Activated CD4-positive, alpha-beta T cell treated with anti-CD3 and anti-CD28 coated beads, Interleukin-2, amount 50 U/mL, for 16 hours (primary cell): Measurements from ENCODE around the gene FBLN1.
A peak's percentile ranks its signal among the peaks of the same experiment; 100 is the strongest.

Experiments
- DNase-seq: peaks from one replicate; pipeline ENCODE4 v3.0.0-alpha.2; 2020

The FBLN1 gene

GRCh38 chr22:45574069-45574703 is 71.5 kb downstream of the FBLN1 start:
- DNase-seq = no peak

GRCh38 chr22:45575173-45575572 is 72.5 kb downstream of the FBLN1 start:
- DNase-seq = no peak

- DNase-seq = no peak
These were observed 73.1 kb downstream of the FBLN1 start for GRCh38 chr22:45575607-45576272.

GRCh38 chr22:45576273-45576625 is 73.6 kb downstream of the FBLN1 start:
- DNase-seq = no peak

GRCh38 chr22:45576730-45577464 is 74.2 kb downstream of the FBLN1 start:
- DNase-seq = no peak

GRCh38 chr22:45577746-45578523 is 75.3 kb downstream of the FBLN1 start:
- DNase-seq = peak; percentile 76

GRCh38 chr22:45578524-45579147 is 76.0 kb downstream of the FBLN1 start:
- no peak for DNase-seq

GRCh38 chr22:45579306-45579705 is 76.6 kb downstream of the FBLN1 start:
- DNase-seq = no peak

- no peak for DNase-seq
These were observed 77.4 kb downstream of the FBLN1 start for GRCh38 chr22:45579806-45580725.

- no peak for DNase-seq
These were observed 78.2 kb downstream of the FBLN1 start for GRCh38 chr22:45580726-45581381.

- DNase-seq = no peak
These were observed 78.9 kb downstream of the FBLN1 start for GRCh38 chr22:45581549-45582080.

- DNase-seq = no peak
These were observed 79.7 kb downstream of the FBLN1 start for GRCh38 chr22:45582236-45582954.

- DNase-seq = no peak
These were observed 80.3 kb downstream of the FBLN1 start for GRCh38 chr22:45582955-45583320.

- DNase-seq = peak; percentile 12
These were observed 80.8 kb downstream of the FBLN1 start for GRCh38 chr22:45583504-45583903.

GRCh38 chr22:45584121-45584570 is 81.5 kb downstream of the FBLN1 start:
- DNase-seq = no peak

GRCh38 chr22:45584621-45585436 is 82.1 kb downstream of the FBLN1 start:
- DNase-seq = no peak

- no peak for DNase-seq
These were observed 82.7 kb downstream of the FBLN1 start for GRCh38 chr22:45585437-45585755.

- DNase-seq = no peak
These were observed 83.4 kb downstream of the FBLN1 start for GRCh38 chr22:45585946-45586540.
